SU-DHL-6 (cell line): ENCODE data around the gene B4GALT5.
"Not testable (repeated sequence)": the region's sequence is repeated elsewhere in the genome, so short reads cannot be mapped to it uniquely, and the experiment has no call there.

Source experiments
- H2AFZ ChIP-seq: fragments of 200-600 bp; sonication (generic); 2 replicates; pipeline ENCODE4 v1.6.1; 2014; ENCODE audit warnings: low read depth, mild to moderate bottlenecking, moderate library complexity, mixed read lengths, antibody characterized with exemption, low read length; ENCODE audit not compliant: severe bottlenecking
- H3F3A ChIP-seq: fragments of 200-600 bp; shearing (Covaris generic); 2 replicates; pipeline ENCODE4 v1.6.0; 2016; ENCODE audit warnings: antibody characterized with exemption, mild to moderate bottlenecking; ENCODE audit not compliant: insufficient read depth
- H3K27ac ChIP-seq: fragments of 200-600 bp; sonication (generic); 2 replicates; pipeline ENCODE4 v1.5.1; 2016; ENCODE audit warnings: low read depth, mild to moderate bottlenecking, low read length, moderate library complexity, mixed read lengths
- H3K27me3 ChIP-seq: fragments of 200-600 bp; sonication (generic), shearing (Covaris generic); 2 replicates; pipeline ENCODE4 v1.6.0; 2014; ENCODE audit warnings: mild to moderate bottlenecking, low read length
- H3K36me3 ChIP-seq: fragments of 200-600 bp; sonication (generic); 2 replicates; pipeline ENCODE4 v1.6.1; 2014; ENCODE audit warnings: mild to moderate bottlenecking, low read length, mixed read lengths
- H3K4me2 ChIP-seq: fragments of 300-600, 200-600 bp; shearing (Covaris generic), sonication (generic); 2 replicates; pipeline ENCODE4 v1.6.0; 2014; ENCODE audit warnings: low read length, low read depth, mild to moderate bottlenecking; ENCODE audit not compliant: poor library complexity, severe bottlenecking
- H3K4me3 ChIP-seq: fragments of 200-600 bp; sonication (generic); 2 replicates; pipeline ENCODE4 v1.5.1; 2014; ENCODE audit warnings: antibody characterized with exemption, low read length, mild to moderate bottlenecking, mixed read lengths; ENCODE audit not compliant: insufficient read depth, poor library complexity, severe bottlenecking
- H3K79me2 ChIP-seq: fragments of 200-600 bp; sonication (generic); 2 replicates; pipeline ENCODE4 v1.6.1; 2014; ENCODE audit warnings: mild to moderate bottlenecking, low read length, moderate library complexity; ENCODE audit not compliant: insufficient read depth
- H3K9ac ChIP-seq: fragments of 200-600 bp; sonication (generic); 2 replicates; pipeline ENCODE4 v1.7.0; 2014; ENCODE audit warnings: mild to moderate bottlenecking, low read length
- H3K9me2 ChIP-seq: fragments of 200-600 bp; sonication (generic); replicated peaks from 2 replicates; pipeline ENCODE4 v1.6.1; 2014; ENCODE audit warnings: low read length; ENCODE audit not compliant: insufficient read depth
- H3K9me3 ChIP-seq: fragments of 200-600 bp; sonication (generic); 2 replicates; pipeline ENCODE4 v1.6.1; 2014; ENCODE audit warnings: low read length, mixed read lengths; ENCODE audit not compliant: insufficient read depth
- H4K20me1 ChIP-seq: fragments of 200-600 bp; sonication (generic); 2 replicates; pipeline ENCODE4 v1.6.1; 2014; ENCODE audit warnings: low read depth, mild to moderate bottlenecking, antibody characterized with exemption, low read length, moderate library complexity, mixed read lengths
- CTCF ChIP-seq: fragments of 200-600 bp; sonication (generic); IDR thresholded peaks from one replicate; pipeline ENCODE4 v1.5.1; 2017; ENCODE audit warnings: antibody characterized with exemption, mild to moderate bottlenecking, low read length, moderate library complexity; ENCODE audit not compliant: insufficient read depth, poor library complexity, severe bottlenecking
- EZH2phosphoT487 ChIP-seq: fragments of 200-600 bp; sonication (generic), shearing (Covaris generic); conservative IDR thresholded peaks from 2 replicates; pipeline ENCODE4 v1.6.1; 2018; ENCODE audit warnings: mild to moderate bottlenecking, antibody characterized with exemption, low read length, moderate library complexity, mixed read lengths

The B4GALT5 gene

DNA sequence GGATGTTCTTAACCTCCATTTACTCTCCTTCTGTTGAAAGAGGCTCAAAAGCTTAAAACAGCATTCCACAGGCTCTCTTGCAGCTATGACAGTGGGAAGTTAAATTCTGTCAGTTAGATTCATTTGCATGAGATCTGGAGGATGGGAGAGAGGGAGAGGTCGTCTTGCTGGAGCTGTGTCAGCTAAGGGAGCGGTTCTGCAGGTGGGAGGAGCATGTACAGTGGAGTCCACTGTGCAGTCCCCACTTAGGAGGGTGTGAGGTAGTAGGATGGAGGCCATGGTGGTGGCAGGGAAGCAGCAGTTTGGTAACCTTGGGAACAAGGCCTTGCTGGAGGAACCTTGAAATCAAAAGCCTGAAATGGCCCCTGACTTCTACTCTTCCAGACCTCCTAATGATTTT, 12.0 kb upstream of the B4GALT5 start:
- Histone ChIP-seq H3K9ac (no peak overlapping the region), H2AFZ (no peak overlapping the region), H3F3A (no peaks in the 10 kb centered on the region)

GRCh38 chr20:49725224-49725606, 11.5 kb upstream of the B4GALT5 start:
- not testable (repeated sequence) for H3K36me3 ChIP-seq, H3K4me3 ChIP-seq, H2AFZ ChIP-seq, H3F3A ChIP-seq, H3K27me3 ChIP-seq, H4K20me1 ChIP-seq, H3K9me2 ChIP-seq, H3K27ac ChIP-seq, H3K9me3 ChIP-seq, H3K9ac ChIP-seq, H3K4me2 ChIP-seq, H3K79me2 ChIP-seq

More for the DNA sequence above, 12.0 kb upstream of the B4GALT5 start:
- Histone ChIP-seq H3K27me3 (no peaks in the 10 kb centered on the region), H3K9me3 (no peaks in the 10 kb centered on the region), H3K36me3 (no peaks in the 10 kb centered on the region), H3K4me3 (no peak overlapping the region), H3K79me2 (no peaks in the 10 kb centered on the region), H3K4me2 (no peak overlapping the region), H3K9me2 (no peaks in the 10 kb centered on the region), H3K27ac (no peak overlapping the region), H4K20me1 (no peaks in the 10 kb centered on the region)
- no peak for TF ChIP-seq EZH2phosphoT487
- TF ChIP-seq CTCF, result no peak

GRCh38 chr20:49724408-49725223, 10.9 kb upstream of the B4GALT5 start:
- H3K9me3 ChIP-seq, result no peaks in the 10 kb centered on the region
- TF ChIP-seq EZH2phosphoT487 (no peak), CTCF (no peak)
- H3K9me2 ChIP-seq, result no peaks in the 10 kb centered on the region
- H3K4me2 ChIP-seq, result no peak overlapping the region
- no peaks in the 10 kb centered on the region for H3K36me3 ChIP-seq
- H3K79me2 ChIP-seq, result no peaks in the 10 kb centered on the region
- H3K4me3 ChIP-seq, result no peak overlapping the region
- no peak overlapping the region for H2AFZ ChIP-seq
- H4K20me1 ChIP-seq, result no peaks in the 10 kb centered on the region
- no peak overlapping the region for H3K27ac ChIP-seq
- no peaks in the 10 kb centered on the region for H3K27me3 ChIP-seq
- H3F3A ChIP-seq, result no peaks in the 10 kb centered on the region
- no peak overlapping the region for H3K9ac ChIP-seq

GRCh38 chr20:49723758-49724157, 10.1 kb upstream of the B4GALT5 start:
- not testable (repeated sequence) for H3K4me3 ChIP-seq, H2AFZ ChIP-seq, H3K27me3 ChIP-seq, H3K27ac ChIP-seq, H3K36me3 ChIP-seq, H4K20me1 ChIP-seq, H3K9ac ChIP-seq, H3K9me3 ChIP-seq, H3K9me2 ChIP-seq, H3F3A ChIP-seq, H3K79me2 ChIP-seq, H3K4me2 ChIP-seq

DNA sequence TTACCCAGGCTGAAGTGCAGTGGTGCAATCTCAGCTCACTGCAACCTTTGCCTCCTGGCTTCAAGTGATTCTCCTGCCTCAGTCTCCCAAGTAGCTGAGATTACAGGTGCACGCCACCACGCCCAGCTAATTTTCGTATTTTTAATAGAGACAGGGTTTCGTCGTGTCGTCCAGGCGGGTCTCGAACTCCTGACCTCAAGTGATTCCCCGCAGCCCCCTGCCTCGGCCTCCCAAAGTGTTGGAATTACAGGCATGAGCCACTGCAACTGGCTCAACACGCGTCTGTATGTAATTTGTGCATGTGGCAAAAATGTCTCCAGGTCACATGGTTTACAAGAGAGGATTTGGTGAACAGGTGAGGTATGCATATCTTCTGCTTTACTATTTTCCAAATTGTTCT, 7.6 kb upstream of the B4GALT5 start:
- not testable (repeated sequence) for H4K20me1 ChIP-seq, H3K27ac ChIP-seq, H3K4me3 ChIP-seq, H3K9me3 ChIP-seq, H3F3A ChIP-seq, H3K79me2 ChIP-seq, H3K9me2 ChIP-seq, H3K9ac ChIP-seq, H3K36me3 ChIP-seq, H2AFZ ChIP-seq, H3K27me3 ChIP-seq, H3K4me2 ChIP-seq
